Endothelial cell of umbilical vein (primary cell): ENCODE data around the gene TFAP2A. TPM values are rescaled to one million over a fixed set of nuclear protein-coding genes. Genes with fewer than 3 reads are reported as not detected.

ENCODE experiments used
- BruUV-seq: library from RNA; stranded (reverse); fragments of 400-500 nt; replicated peaks from 2 replicates; lab custom pipeline; 2021; lab: Mats Ljungman, UMichigan
- CTCF ChIA-PET: fragments of 300-600, 350-600 bp; sonication (Branson Sonifier 250); formaldehyde crosslinking; loops from one replicate; lab custom pipeline; 2021; ENCODE audit warnings: antibody characterized with exemption, inconsistent platforms; lab: Charles Lee
- POLR2A ChIA-PET: fragments of 300-600, 350-600 bp; sonication (Branson Sonifier 250); formaldehyde crosslinking; loops from one replicate; lab custom pipeline; 2021; ENCODE audit warnings: antibody characterized with exemption, inconsistent platforms; lab: Charles Lee
- DNase-seq: peaks from one replicate; pipeline ENCODE4 v3.0.0-alpha.2; 2011; ENCODE audit warnings: low read depth, low spot score
- FAIRE-seq: peaks from 2 replicates; lab custom pipeline; 2011; peaks lifted over from hg19 to GRCh38; lab: Jason Lieb, UNC
- H2AFZ ChIP-seq: 2 replicates; pipeline ENCODE4 v1.6.0; 2012; ENCODE audit warnings: low read depth, low read length, control low read depth, inconsistent platforms
- H3K27ac ChIP-seq: 2 replicates; pipeline ENCODE4 v1.5.1; 2011; ENCODE audit warnings: low read depth, mild to moderate bottlenecking, control low read depth, low read length, moderate library complexity; ENCODE audit not compliant: insufficient read depth
- H3K27me3 ChIP-seq, 2 experiments: 2 replicates each; pipeline versions ENCODE4 v1.6.0 to v1.6.1; 2011; ENCODE audit warnings: low read length in 2 of 2, mixed read lengths in 1 of 2; ENCODE audit not compliant: control insufficient read depth in 2 of 2, insufficient read depth in 2 of 2
- H3K36me3 ChIP-seq, 2 experiments: 2 replicates in 1 of 2; 3 replicates in 1 of 2; pipeline ENCODE4 v1.5.1; 2011; ENCODE audit warnings: low read length in 2 of 2, mild to moderate bottlenecking in 1 of 2, moderate library complexity in 1 of 2; ENCODE audit not compliant: control insufficient read depth in 2 of 2, insufficient read depth in 2 of 2; ENCODE audit errors: extremely low read depth in 1 of 2
- H3K4me1 ChIP-seq: 3 replicates; pipeline ENCODE4 v1.5.1; 2011; ENCODE audit warnings: mild to moderate bottlenecking, low read length; ENCODE audit not compliant: control insufficient read depth, insufficient read depth; ENCODE audit errors: extremely low read depth
- H3K4me2 ChIP-seq: 2 replicates; pipeline ENCODE4 v1.6.1; 2011; ENCODE audit warnings: low read length, control low read depth, mixed read lengths; ENCODE audit not compliant: insufficient read depth
- H3K4me3 ChIP-seq, 3 experiments: fragments of 200-600 bp in 1 of 3; sonication (generic), shearing (Covaris generic) in 1 of 3; replicated peaks in 1 of 3; 2 replicates each; pipeline ENCODE4 v1.5.1; 2011 to 2016; ENCODE audit warnings: control low read depth in 3 of 3, low read length in 3 of 3, mild to moderate bottlenecking in 2 of 3, inconsistent platforms in 1 of 3, low read depth in 1 of 3, moderate library complexity in 1 of 3; ENCODE audit not compliant: insufficient read depth in 1 of 3
- H3K79me2 ChIP-seq: 2 replicates; pipeline ENCODE4 v1.6.0; 2012; ENCODE audit warnings: low read length, inconsistent platforms; ENCODE audit not compliant: control insufficient read depth, insufficient read depth
- H3K9ac ChIP-seq: replicated peaks from 2 replicates; pipeline ENCODE3; 2011; ENCODE audit warnings: low read length, control low read depth; ENCODE audit not compliant: insufficient read depth; ENCODE audit errors: extremely low read depth
- H3K9me1 ChIP-seq: replicated peaks from 3 replicates; pipeline ENCODE4 v1.6.0; 2011; ENCODE audit warnings: mild to moderate bottlenecking, low read length; ENCODE audit not compliant: control insufficient read depth, insufficient read depth; ENCODE audit errors: extremely low read depth
- H3K9me3 ChIP-seq: replicated peaks from 2 replicates; pipeline ENCODE4 v1.5.1; 2012; ENCODE audit warnings: low read length, inconsistent platforms; ENCODE audit not compliant: control insufficient read depth, insufficient read depth
- H4K20me1 ChIP-seq: replicated peaks from 2 replicates; pipeline ENCODE3; 2011; ENCODE audit warnings: mild to moderate bottlenecking, low read length; ENCODE audit not compliant: control insufficient read depth, insufficient read depth; ENCODE audit errors: extremely low read depth
- EZH2 ChIP-seq: IDR thresholded peaks from 2 replicates; pipeline ENCODE4 v1.6.1; 2012; ENCODE audit warnings: borderline replicate concordance, low read depth, mild to moderate bottlenecking, moderate library complexity, low read length, inconsistent platforms; ENCODE audit not compliant: severe bottlenecking
- FOS ChIP-seq: IDR thresholded peaks from 2 replicates; pipeline ENCODE4 v1.6.1; 2011; ENCODE audit warnings: mild to moderate bottlenecking, low read length, moderate library complexity, borderline replicate concordance; ENCODE audit not compliant: insufficient read depth
- GATA2 ChIP-seq: IDR thresholded peaks from 2 replicates; pipeline ENCODE4 v1.7.0; 2011; ENCODE audit warnings: low read depth, mild to moderate bottlenecking, moderate library complexity, mixed read lengths, low read length; ENCODE audit not compliant: insufficient read length, insufficient read depth
- JUN ChIP-seq: IDR thresholded peaks from 2 replicates; pipeline ENCODE4 v1.6.1; 2011; ENCODE audit warnings: borderline replicate concordance, low read depth; ENCODE audit not compliant: insufficient read length, insufficient read depth
- MYC ChIP-seq: IDR thresholded peaks from one replicate; pipeline ENCODE4 v1.6.1; 2011; ENCODE audit warnings: mild to moderate bottlenecking, low read depth, low read length
- POLR2A ChIP-seq: IDR thresholded peaks from 2 replicates; pipeline ENCODE4 v1.6.1; 2012; ENCODE audit warnings: low read depth, mild to moderate bottlenecking, control low read depth, low read length
- POLR2AphosphoS5 ChIP-seq: IDR thresholded peaks from 2 replicates; pipeline ENCODE4 v1.6.1; 2012; ENCODE audit warnings: low read depth, mild to moderate bottlenecking, control low read depth, low read length, moderate library complexity; ENCODE audit not compliant: insufficient read depth
- dilution Hi-C: fragments of 300-500 bp; cut with MboI; formaldehyde crosslinking; loops from one replicate; pipeline ENCODE4 v1.15.0; 2019; ENCODE audit warnings: low sequenced_read_pairs; ENCODE audit not compliant: extremely low pct_ligation_motif_present
- intact Hi-C: fragments of 100-400 bp; cut with micrococcal nuclease; formaldehyde crosslinking; loops from one replicate; pipeline ENCODE4 v1.10.0; 2022
- polyA plus RNA-seq, 4 experiments: library from polyadenylated mRNA; depleted of rRNA in 3 of 4; stranded (reverse) in 3 of 4; unstranded in 1 of 4; fragments of >200 nt; gene quantifications; 2 replicates each; pipeline versions ENCODE4 v1.2.1 to v1.2.3, GENCODE V29; 2011 to 2012; ENCODE audit warnings: missing spikeins in 1 of 4
- total RNA-seq: library from RNA; stranded (reverse); gene quantifications from 2 replicates; pipeline ENCODE4 v1.2.3, GENCODE V29; 2021
- TF ChIP-seq, protein P1 (sequence below), 2 donors: IDR thresholded peaks; 1 replicate in 1 of 2; 2 replicates in 1 of 2; pipeline ENCODE4 v1.5.1; 2011; ENCODE audit warnings: low read length in 2 of 2, mild to moderate bottlenecking in 2 of 2, moderate library complexity in 2 of 2, control low read depth in 1 of 2, inconsistent platforms in 1 of 2, low read depth in 1 of 2; ENCODE audit not compliant: insufficient read depth in 1 of 2; ENCODE audit errors: extremely low read depth in 1 of 2
- TF ChIP-seq, protein P2 (sequence below): IDR thresholded peaks from 2 replicates; pipeline ENCODE4 v1.6.1; 2011; ENCODE audit not compliant: insufficient read depth, insufficient read length

The TFAP2A gene
- total and polyA plus RNA-seq, 2 donors (not counting 3 experiments of a cell fraction or from before 2014, with no cell fraction given), result 0.06 TPM; not detected in 1

DNA sequence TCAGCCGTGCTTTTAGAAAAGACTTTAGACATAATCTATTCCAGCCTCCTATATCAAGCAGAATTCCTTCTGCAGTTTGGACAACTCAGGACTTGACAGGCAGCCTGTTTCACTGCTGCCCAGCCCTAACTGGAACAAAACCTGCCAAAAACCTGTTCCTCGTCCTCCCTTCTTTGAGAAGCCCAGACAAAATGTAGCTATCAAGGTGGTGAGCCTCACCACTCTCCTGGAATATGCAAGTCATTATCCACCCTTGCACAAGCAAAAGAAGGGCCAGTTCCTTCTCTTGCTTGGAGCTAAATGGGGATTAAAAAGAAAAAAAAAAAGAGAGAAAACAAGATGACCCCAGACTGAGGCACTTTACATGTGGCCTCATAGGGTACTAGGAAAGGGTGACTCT is 64.2 kb downstream of the TFAP2A start:
- no peaks in the 10 kb centered on the region for H4K20me1 ChIP-seq
- H3K27ac ChIP-seq, result no peak overlapping the region
- ChIA-PET POLR2A (no interaction called here), CTCF (no interaction called here)
- H3K9me3 ChIP-seq, result peaks cover 2% of the 10 kb centered on the region
- intact Hi-C loops, result no loop called here
- H3K36me3 ChIP-seq, result no peaks in the 10 kb centered on the region
- no peaks in the 10 kb centered on the region for H3K9me1 ChIP-seq
- DNase-seq (no peak), FAIRE-seq (no peak)
- no peaks in the 10 kb centered on the region for H3K79me2 ChIP-seq
- H3K4me3 ChIP-seq, result no peak overlapping the region
- dilution Hi-C loops, result no loop called here
- TF ChIP-seq POLR2AphosphoS5 (no peak), EZH2 (no peak), POLR2A (no peak), JUN (no peak), MYC (no peak), FOS (no peak), GATA2 (no peak)
- TF ChIP-seq, protein P1, sequence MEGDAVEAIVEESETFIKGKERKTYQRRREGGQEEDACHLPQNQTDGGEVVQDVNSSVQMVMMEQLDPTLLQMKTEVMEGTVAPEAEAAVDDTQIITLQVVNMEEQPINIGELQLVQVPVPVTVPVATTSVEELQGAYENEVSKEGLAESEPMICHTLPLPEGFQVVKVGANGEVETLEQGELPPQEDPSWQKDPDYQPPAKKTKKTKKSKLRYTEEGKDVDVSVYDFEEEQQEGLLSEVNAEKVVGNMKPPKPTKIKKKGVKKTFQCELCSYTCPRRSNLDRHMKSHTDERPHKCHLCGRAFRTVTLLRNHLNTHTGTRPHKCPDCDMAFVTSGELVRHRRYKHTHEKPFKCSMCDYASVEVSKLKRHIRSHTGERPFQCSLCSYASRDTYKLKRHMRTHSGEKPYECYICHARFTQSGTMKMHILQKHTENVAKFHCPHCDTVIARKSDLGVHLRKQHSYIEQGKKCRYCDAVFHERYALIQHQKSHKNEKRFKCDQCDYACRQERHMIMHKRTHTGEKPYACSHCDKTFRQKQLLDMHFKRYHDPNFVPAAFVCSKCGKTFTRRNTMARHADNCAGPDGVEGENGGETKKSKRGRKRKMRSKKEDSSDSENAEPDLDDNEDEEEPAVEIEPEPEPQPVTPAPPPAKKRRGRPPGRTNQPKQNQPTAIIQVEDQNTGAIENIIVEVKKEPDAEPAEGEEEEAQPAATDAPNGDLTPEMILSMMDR (IDR thresholded peaks at IDR 0.05; ENCODE audit: extremely low read depth in 1 of 2, insufficient read depth in 1 of 2, low read depth in 1 of 2, low read length in 2 of 2), result no peak
- TF ChIP-seq, protein P2, sequence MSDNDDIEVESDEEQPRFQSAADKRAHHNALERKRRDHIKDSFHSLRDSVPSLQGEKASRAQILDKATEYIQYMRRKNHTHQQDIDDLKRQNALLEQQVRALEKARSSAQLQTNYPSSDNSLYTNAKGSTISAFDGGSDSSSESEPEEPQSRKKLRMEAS, result no peak
- H2AFZ ChIP-seq, result no peak overlapping the region
- H3K9ac ChIP-seq, result no peak overlapping the region
- H3K4me2 ChIP-seq, result no peak overlapping the region
- H3K27me3 ChIP-seq, result no peaks in the 10 kb centered on the region
- no peaks in the 10 kb centered on the region for H3K4me1 ChIP-seq
- BruUV-seq, result no TSS peak
